ENCODE data around the gene BAZ2B. TPM values are rescaled to one million over a fixed set of nuclear protein-coding genes. Genes with fewer than 3 reads are reported as not detected.

Gene BAZ2B
- total RNA-seq, 1 experiment from 2014 or later, result 5.9 TPM

- no peak for DNase-seq (ENCODE audit: low read depth)
Measured at GRCh38 chr2:159573846-159574606, 42.3 kb downstream of the BAZ2B start.

DNA sequence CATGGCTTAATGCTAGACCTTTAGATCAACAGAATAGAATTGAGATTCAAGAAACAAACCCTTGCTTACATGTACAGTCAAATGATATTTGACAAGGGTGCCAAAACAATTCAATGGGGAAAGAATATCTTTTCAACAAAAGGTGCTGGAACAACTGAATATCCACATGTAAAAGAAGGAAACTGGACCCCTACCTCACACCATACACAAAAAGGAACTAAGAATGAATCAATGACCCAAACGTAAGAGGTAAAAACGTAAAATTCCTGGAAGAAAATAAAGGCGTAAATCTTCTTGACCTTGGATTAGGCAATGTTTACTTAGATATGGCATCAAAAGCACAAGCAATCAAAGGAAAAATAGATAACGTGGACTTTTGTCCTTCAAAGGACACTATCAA is 43.1 kb downstream of the BAZ2B start:
- DNase-seq (ENCODE audit: low read depth), result no peak

- DNase-seq (ENCODE audit: low read depth), result no peak
Measured at GRCh38 chr2:159572459-159572858, 43.9 kb downstream of the BAZ2B start.

DNA sequence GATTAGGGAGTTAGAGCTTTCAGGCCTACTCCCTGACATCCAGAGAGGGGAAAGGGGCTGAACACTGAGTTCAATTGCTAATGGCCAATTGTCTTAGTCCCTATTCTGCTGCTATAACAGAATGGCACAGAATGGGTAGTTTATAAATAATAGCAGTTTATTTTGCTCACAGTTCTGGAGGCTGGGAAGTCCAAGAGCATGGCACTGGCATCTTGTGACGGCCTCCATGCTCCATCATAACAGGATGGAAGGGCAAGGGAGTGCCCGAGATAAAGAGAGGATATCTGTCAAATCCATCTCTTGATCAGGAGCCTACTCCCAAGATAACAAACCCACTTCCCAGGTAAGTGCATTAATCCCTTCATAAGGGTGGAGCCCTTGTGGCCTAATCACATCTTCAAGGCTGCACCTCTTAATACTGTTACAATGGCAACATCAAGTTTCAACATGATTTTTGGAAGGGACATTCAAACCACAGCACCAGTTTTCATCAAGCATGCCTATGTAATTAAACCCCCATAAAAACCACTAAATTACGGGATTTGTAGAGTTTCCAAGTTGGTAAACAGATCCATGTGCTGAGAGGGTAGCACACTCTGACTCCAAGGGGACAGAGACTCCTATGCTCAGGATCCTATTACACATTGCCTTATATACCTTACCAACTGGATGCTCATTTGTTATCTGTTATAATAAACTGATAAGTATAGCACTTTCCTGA is 44.6 kb downstream of the BAZ2B start:
- DNase-seq (ENCODE audit: low read depth), result no peak

DNA sequence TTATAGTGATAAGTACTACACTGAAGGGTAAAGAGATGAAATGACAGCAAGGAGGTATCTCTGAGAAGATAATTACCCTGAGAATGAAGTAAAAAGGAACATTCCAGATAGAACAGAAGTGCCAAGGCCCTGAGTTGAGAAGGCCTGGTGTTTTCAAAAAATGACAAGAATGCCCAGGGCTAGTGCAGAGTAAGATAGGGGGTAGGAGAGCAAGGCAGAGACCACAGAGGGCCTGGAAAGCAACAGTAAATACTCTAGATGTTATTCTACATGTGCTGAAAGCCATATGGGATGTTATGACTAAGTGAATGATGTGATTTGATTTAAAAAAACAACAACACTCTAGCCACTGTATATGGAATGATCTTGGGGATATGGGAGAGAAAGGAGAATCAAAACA is 52.3 kb downstream of the BAZ2B start:
- DNase-seq (ENCODE audit: low read depth), result no peak

- no peak for DNase-seq (ENCODE audit: low read depth)
Measured at GRCh38 chr2:159562248-159562647, 54.1 kb downstream of the BAZ2B start.

GRCh38 chr2:159561786-159562185 is 54.6 kb downstream of the BAZ2B start:
- DNase-seq (ENCODE audit: low read depth), result no peak

DNA sequence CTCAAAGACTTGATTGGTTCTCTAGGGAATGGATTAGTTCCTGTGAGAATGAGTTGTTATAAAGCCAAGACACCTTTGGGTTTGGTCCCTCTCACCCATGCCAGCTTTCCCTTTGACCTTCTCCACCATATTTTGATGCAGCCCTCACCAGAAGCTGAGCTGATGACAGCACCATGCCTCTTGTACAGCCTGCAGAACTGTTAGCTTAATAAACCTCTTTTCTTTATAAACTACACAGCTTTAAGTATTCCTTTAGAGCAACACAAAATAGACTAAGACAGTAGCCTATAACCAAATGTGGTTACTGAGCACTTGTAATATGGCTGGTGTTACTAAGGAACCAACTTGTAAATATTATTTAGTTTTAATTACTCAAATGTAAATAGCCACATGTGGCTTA is 55.1 kb downstream of the BAZ2B start:
- no peak for DNase-seq (ENCODE audit: low read depth)

GRCh38 chr2:159559034-159559433 is 57.3 kb downstream of the BAZ2B start:
- no peak for DNase-seq (ENCODE audit: low read depth)

DNA sequence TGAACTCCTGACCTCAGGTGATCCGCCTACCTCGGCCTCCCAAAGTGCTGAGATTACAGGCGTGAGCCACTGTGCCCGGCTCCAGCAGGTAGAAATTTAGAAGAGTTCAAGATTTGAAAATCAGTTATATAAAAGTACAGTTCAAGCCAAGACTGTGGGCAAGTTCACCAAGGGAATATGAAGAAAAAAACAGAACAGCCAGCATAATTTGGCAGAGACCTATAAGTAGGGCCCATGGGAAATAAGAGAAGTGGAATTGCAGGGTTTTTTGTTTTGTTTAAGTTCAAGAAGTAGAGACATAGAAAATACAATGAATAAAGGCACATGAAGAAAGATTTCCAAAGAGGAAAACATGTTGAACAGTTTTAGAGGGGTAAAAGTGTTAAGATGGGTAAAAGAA is 57.9 kb downstream of the BAZ2B start:
- DNase-seq (ENCODE audit: low read depth), result no peak

DNA sequence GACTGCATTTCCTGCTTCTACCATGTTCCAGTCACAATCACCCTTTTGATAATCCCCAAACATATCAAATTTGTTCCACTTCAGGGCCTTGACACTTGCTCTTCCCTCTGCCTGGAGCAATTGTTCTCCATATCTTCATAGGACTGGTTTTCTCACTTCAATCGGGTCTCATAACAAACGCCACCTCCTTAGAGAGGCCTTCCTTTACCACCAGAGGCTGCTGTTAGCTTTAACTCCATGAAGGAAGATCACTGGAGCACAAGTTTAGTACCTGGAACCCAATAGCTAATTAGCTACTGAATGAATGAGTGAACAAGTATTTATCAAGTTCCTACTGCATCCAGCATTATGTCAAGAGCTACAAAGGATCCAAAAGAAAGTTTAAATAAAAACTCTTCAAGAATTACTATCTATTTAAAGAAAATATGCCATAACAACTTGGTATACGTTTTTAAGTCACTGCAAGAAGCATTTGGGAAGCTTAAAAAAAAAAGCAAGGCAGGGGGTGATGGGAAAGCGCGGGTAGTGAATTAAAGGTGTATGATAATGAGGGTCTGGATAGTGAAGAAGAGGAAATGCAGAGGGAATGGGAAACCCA is 58.8 kb downstream of the BAZ2B start:
- peak; percentile 10 for DNase-seq (ENCODE audit: low read depth)

DNA sequence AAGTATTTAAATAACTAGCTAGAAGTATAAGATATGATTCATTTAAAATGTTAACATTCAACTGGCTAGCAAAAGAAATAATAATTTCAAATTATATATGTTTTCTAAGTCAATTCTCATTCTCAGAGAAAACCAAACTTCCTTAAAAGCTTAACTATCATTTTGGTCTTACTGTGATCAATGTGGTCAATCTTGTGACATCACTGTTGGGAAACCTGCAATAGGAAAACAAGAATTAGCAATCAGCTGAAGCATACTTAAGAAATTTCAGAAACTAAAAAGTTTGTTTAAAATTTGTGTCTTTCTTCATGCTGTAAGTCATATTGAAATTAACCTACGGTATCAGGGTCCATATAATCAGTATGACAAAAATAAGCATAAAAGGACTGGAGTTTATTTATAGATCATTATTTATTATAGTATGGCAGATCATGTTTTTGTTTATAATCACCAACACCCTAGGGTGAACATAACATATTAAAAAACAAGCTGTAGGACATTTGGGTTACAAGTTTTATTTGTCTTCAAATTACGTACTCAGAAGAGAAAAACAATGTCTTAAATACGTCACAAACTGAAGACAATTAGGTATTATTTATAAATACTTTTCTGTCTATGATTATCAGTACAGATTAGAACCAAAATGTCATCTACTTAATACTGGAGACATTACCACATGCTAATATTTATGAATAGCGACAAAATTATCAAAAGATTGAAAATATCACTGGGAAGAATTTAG is 60.5 kb downstream of the BAZ2B start:
- DNase-seq (ENCODE audit: low read depth), result no peak

- no peak for DNase-seq (ENCODE audit: low read depth)
Measured at GRCh38 chr2:159553727-159554126, 62.6 kb downstream of the BAZ2B start.

- peak; percentile 1 for DNase-seq (ENCODE audit: low read depth)
Measured at GRCh38 chr2:159551806-159552205, 64.5 kb downstream of the BAZ2B start.

DNA sequence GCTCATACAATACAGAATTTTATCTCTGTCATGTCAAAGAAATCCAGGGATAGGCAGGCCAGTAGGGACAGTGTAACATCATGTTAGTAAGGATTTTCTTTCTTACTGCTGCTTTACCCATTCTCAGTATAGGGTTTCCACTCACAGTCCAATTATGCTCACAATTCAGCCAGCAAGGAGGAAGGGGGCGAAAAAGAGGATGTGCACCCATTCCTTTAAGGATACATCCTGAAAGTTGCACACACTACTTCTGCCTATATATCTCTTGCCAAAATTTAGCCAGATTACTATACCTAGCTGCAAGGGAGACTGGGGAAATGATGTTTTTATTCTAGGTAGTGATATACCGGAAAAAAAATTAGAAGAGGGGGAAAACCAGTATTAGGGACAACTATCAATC is 66.1 kb downstream of the BAZ2B start:
- DNase-seq (ENCODE audit: low read depth), result no peak

GRCh38 chr2:159549234-159549633 is 67.1 kb downstream of the BAZ2B start:
- DNase-seq (ENCODE audit: low read depth), result peak; percentile 75

GRCh38 chr2:159546716-159547430 is 69.5 kb downstream of the BAZ2B start:
- DNase-seq (ENCODE audit: low read depth), result no peak

- no peak for DNase-seq (ENCODE audit: low read depth)
Measured at GRCh38 chr2:159546039-159546438, 70.3 kb downstream of the BAZ2B start.

- DNase-seq (ENCODE audit: low read depth), result no peak
Measured at GRCh38 chr2:159545085-159545484, 71.3 kb downstream of the BAZ2B start.

- DNase-seq (ENCODE audit: low read depth), result no peak
Measured at GRCh38 chr2:159542101-159542500, 74.2 kb downstream of the BAZ2B start.

GRCh38 chr2:159539701-159540100 is 76.6 kb downstream of the BAZ2B start:
- DNase-seq (ENCODE audit: low read depth), result no peak
